ENCODE data around the gene PDE9A.

DNA sequence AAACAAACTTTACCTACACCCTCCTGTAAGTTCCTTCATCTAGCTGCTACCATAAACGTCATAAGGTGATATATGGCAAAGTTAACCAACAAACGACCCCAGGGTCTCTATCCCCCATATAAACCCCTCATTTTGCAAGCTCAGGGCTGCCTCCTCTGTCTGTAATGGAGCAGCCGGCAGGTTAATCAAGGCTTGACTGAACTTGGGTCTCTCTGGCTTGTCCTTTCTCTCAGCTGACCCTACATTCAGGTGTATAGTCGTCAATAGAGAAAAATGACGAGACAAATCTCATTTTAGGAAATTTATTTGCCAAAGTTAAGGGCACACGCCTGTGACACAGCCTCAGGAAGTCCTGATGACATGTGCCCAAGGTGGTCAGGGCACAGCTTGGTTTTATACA is 158.5 kb downstream of the PDE9A start:
- no peak for TF ChIP-seq ELF4 (IDR thresholded peaks at IDR 0.05)
- TF ChIP-seq HDGF (IDR thresholded peaks at IDR 0.05; ENCODE audit: borderline replicate concordance): no peak
- no peak for TF ChIP-seq TARDBP (IDR thresholded peaks at IDR 0.05)
- no peak for TF ChIP-seq BHLHE40 (IDR thresholded peaks at IDR 0.05; ENCODE audit: borderline replicate concordance)
- TF ChIP-seq ARNT (IDR thresholded peaks at IDR 0.05): no peak
- TF ChIP-seq CTBP1 (IDR thresholded peaks at IDR 0.05; ENCODE audit: borderline replicate concordance): no peak
- no peak for TF ChIP-seq ZNF384 (IDR thresholded peaks at IDR 0.05)
- no peak for TF ChIP-seq L3MBTL2 (conservative IDR thresholded peaks at IDR 0.05)
- TF ChIP-seq SUZ12 (IDR thresholded peaks at IDR 0.05): no peak
